Activated naive CD8-positive, alpha-beta T cell treated with anti-CD3 and anti-CD28 coated beads, Interleukin-2, amount 50 U/mL, for 16 hours (primary cell): ENCODE results near the gene BTBD1.
A peak's percentile ranks its signal among the peaks of the same experiment; 100 is the strongest.
"Not testable (repeated sequence)": the region's sequence is repeated elsewhere in the genome, so short reads cannot be mapped to it uniquely, and the experiment has no call there.

Experiments
- DNase-seq: peaks from one replicate; pipeline ENCODE4 v3.0.0-alpha.2; 2020; ENCODE audit warnings: low read depth, low spot score

The BTBD1 gene

DNA sequence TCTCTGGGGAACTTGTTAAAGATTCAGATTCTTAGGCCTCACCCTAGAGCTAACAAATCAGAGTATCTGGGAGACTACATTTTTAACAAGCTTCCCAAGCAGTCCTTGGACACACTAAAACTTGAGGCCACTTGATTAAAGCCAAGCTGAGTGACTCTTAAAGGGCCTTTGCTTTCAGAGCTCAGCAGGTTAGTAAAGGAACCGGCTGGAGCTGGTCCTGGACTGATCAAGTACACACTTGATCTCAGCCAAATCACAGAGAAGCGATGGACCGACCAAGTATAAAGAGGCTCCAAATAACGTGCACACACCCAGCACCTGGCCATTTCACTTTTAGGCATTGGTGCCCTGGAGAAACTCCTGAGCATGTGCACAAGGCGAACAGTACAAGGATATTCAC is 27.5 kb upstream of the BTBD1 start:
- no peak for DNase-seq

DNA sequence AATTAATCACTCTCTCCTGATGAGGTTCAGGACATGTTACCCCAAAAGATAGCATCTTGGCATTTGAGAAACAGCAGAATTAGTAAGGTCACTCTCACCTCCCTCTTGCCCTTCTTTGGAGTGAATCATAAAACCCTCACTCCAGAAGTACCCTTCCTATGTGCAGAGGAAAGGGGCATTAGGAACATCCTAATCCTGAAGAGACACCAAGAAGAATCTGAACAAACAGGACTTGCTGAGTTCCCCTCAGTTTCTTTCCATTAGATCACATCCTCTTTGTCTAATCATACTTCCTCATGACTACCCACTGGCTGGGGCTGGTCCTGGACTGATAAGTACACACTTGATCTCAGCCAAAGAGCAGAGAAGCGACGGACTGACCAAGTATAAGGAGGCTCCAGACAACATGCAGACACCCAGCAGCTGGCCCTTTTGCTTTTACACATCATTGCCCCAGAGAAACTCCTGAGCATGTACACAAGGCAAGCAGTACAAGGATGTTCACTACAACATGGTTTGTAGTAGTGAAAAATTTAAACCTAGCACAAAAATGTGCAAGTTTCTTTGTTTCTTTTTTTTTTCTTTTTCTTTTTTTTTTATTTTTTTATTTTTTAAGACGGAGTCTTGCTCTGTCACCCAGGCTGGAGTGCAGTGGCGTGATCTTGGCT is 25.4 kb upstream of the BTBD1 start:
- DNase-seq, result no peak

GRCh38 chr15:83091965-83092308 is 24.9 kb upstream of the BTBD1 start:
- DNase-seq, result not testable (repeated sequence)

DNA sequence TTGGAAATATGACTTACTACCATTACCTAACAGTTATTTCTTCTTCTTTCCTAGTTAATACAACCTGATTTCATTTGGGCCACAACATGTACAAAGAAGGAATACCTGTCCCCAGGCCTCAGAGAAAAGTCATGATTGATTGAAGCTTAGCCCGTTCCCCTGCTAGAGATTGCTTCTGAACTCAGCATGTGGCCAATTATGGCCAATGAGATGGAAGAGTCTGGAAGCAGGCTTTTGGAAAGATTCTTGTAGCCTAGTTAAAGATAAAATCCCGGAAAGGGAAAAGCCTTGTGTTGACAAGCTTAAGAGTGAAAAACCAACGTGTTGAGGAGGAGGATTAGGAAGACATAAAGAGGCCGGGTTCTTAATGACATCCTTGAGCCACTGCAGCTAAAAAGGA is 23.4 kb upstream of the BTBD1 start:
- no peak for DNase-seq

DNA sequence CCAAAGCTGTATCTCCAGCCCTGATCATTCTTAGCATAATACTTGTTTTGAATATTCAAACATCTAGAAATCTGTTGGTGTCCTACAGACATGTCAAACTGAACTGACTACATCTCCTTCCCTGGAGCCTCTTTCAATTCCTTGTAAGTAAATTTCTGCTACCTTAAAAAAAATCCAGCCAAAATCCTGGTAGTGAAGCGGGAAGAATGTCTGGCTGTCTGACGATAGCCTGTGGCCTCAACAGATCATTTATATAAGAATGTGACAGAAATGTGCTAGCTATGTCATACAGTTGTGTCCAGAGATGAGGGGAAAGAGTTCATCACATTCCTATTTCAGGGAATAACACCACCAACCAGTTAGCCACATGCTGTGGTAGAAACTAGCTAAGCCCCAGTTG is 21.8 kb upstream of the BTBD1 start:
- DNase-seq, result no peak

- no peak for DNase-seq
These were observed 20.5 kb upstream of the BTBD1 start for GRCh38 chr15:83087576-83087975.

- DNase-seq, result not testable (repeated sequence)
These were observed 19.0 kb upstream of the BTBD1 start for GRCh38 chr15:83085864-83086552.

- not testable (repeated sequence) for DNase-seq
These were observed 18.4 kb upstream of the BTBD1 start for GRCh38 chr15:83085461-83085860.

GRCh38 chr15:83082730-83083386 is 15.8 kb upstream of the BTBD1 start:
- DNase-seq, result no peak

DNA sequence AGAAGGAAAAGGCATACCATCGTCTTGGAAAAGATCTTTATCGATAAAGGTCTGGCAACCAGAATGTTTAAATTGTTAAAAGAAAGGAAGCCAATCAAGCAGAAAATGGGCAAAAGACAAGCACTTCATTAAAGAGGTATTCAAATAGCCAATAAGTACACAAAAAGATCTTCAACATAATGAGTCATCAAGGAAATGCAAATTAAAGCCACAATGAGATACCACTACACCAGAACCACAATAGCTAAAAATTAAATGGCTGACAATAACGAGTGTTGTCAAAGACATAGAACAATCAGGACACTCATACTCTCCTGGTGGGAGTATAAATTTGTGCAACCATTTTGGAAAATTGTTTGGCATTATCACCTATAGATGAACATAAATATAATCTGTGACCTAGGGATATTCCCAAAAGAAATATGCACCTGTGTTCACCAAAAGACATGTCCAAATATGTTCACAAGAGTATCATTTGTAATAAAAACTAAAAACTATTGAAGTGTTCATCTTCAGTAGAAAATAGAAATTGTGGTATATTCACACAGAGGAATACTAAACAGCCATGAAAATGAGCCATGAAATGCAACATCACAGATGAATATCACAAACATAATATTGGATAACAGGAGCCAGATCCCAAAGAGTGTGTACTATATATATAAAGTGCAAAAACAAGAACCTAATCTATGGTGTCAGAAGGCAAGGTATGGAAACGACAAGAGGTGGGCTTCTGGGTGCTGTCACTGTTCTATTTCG is 14.4 kb upstream of the BTBD1 start:
- no peak for DNase-seq

DNA sequence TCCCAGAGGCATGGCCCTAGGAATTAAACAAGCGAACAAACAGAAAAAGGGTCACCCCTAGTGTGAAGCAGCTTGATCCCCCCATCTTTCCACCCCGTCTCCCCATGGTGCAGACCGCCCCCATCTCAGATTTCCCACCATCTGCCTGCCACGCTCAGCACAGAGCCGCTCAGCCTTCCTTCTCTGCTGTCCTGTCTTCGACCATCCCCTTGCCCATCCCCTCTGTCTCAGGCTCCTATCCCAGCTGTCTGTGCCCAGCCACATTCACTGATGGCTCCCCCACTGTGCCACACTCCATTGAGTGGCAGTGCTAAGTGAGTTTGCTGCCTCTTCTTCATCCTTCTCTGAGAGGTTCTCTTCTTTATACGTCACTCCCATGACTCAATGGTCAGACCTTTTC is 11.7 kb upstream of the BTBD1 start:
- no peak for DNase-seq

- DNase-seq, result no peak
These were observed 10.6 kb upstream of the BTBD1 start for GRCh38 chr15:83077491-83078230.

DNA sequence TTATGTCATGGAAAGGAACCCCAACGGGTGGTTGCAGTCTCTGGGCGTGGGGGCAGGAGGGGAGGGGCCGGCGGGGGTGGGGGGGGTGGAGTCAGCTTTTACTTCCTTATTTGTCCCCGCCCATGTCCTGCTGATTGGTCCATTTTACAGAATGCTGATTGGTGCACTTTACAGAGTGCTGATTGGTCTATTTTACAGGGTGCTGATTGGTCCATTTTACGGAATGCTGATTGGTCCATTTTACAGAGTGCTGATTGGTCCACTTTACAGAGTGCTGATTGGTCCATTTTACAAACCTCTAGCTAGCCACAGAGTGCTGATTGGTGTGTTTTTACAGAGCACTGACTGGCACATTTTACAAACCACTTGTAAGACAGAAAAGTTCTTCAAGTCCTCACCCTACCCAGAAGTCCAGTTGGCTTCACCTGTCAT is 2.2 kb upstream of the BTBD1 start:
- peak; percentile 6 for DNase-seq

DNA sequence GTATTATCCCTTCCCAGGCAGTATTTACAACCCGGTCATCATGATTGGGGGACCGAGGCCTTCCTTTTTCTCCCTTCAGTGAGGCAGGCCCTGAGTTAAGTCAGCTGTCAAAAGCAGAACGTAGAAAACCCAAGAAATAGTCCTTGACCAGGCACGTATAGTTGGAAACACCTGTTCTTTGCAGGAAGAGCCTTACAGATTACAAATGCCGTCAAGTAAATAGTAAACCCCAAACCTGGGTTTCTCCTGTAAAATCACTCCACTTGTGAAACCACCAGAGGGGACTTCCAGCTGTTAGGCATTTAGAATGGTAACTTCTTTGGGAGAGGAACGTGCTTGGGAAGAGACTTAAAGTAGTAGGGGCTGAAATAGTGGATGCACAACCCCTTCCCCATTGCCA is 1.0 kb upstream of the BTBD1 start:
- no peak for DNase-seq

DNA sequence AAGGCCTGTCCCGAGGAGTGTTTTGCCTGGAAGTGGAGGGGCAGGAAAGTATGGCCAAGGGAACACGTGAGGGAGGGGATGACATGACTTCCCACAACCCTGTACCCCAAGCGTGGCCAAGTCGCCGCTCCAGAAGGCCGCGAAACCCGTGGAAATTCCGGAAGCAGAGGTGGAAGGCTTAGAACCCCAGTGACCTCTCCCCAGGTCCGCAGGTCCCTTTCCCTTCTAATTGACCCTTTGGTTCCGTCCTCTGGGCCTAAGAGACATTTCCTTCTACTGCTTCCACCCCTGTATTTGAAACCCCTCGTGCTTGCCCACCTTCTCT is 548 bp upstream of the BTBD1 start:
- no peak for DNase-seq

GRCh38 chr15:83066034-83066733 is 868 bp downstream of the BTBD1 start:
- DNase-seq, result no peak

DNA sequence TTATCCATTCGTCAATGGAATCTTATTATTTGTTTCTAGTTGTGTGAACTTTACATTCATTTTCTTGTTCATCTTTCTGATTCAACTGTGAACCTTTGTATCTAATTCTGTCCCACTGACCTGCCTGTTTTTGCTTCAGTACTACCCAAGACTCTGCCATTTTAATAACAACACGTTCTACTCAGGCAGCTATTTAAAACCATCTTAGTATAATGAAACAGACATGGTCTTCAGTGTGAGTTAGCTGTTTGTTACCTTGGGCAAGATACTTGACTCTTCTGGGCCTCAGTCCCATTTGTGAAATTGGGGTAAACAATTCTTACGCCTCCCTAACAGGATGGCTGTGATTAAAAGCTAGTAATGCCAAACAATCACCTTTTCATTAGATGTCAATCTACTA is 1.6 kb downstream of the BTBD1 start:
- no peak for DNase-seq

DNA sequence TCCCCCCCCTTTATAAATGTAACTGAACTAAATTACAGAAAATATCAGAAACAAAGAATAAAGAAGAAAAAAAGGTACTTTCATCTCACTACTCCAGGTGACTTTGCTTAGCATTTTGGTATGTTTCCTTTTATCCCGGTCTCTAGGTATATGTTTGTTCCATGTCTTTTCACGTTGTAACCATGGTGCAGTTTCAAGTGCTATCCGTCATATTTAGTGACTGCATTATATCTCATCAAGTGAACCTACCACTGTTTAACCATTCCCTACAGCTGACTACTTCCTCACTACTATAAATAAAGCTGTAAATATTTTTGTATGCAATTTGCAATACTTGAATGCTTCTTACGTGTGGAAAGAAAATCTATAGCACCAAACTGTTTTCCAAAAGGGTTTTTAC is 2.2 kb downstream of the BTBD1 start:
- DNase-seq, result no peak

- no peak for DNase-seq
These were observed 3.5 kb downstream of the BTBD1 start for GRCh38 chr15:83063551-83063950.

DNA sequence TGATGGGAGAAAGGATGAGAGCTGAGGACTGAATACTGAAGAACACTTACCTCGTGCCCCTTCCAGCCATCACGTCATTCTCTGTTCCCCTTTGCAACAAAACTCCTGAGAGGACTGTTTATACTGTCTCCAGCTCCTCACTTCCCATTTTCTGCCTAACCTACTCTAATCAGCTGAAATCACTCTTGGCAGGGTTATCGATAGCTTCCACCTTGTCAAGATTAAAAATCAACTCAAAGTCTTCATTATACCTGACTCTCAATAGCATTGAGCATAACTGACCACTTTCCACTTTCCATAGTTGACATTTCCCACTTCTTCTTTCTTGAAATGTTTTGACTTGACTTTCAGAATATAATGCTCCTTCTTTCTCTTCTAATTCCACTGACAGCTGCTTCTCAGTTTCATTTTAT is 4.3 kb downstream of the BTBD1 start:
- no peak for DNase-seq

GRCh38 chr15:83061680-83062079 is 5.4 kb downstream of the BTBD1 start:
- DNase-seq, result no peak
